ENCODE results near the gene CRADD.

GRCh38 chr12:93790472-93791152 lies 113.4 kb downstream of the CRADD start:
- TF ChIP-seq CTCF (IDR thresholded peaks at IDR 0.05) (no peak), POLR2AphosphoS5 (IDR thresholded peaks at IDR 0.05) (no peak)
